ENCODE results near the gene ZNF385B.
"Not testable (repeated sequence)": the region's sequence is repeated elsewhere in the genome, so short reads cannot be mapped to it uniquely, and the experiment has no call there.

Gene ZNF385B

DNA sequence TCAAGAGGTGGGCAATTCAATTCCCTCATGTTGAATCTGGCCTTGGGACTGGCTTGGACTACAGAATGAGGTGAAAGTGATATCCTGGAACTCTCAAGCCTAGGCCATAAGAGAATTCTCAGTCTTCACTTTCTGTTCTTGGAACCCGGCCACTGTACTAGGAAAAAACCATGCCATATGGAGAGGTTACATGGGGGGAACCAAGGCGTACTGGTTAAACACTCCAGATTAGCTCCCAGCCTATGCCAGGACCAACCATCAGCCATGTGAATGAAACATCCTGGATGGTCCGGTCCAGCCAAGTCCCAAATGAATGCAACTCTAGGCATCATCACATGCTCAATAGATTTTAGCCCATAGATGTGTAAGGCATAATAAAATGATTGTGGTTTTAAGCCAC, 56.4 kb downstream of the ZNF385B start:
- H3K4me1 Mint-ChIP-seq (ENCODE audit: low read depth): no peaks in the 10 kb centered on the region
- H3K9me3 Mint-ChIP-seq: no peaks in the 10 kb centered on the region
- no peaks in the 10 kb centered on the region for H3K27me3 Mint-ChIP-seq (ENCODE audit: low read depth)

DNA sequence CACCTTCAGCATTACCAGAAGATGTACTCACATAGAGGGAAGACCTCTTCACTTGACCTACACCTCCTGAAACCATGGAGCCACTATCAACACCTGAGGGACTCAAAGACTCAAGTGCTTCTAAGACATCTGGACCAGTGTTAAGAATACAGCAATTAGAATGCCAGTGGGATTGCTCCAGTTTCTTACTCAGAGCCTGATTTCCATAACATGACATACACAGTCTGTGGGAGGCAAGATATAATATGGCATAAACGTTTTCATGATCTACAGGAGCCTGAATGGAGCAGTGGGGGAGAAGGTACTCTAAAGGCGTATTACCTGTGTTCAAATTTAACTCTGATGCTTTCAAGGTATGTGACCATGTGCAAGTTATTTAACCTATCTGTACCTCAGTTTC, 57.2 kb downstream of the ZNF385B start:
- Mint-ChIP-seq H3K27me3 (ENCODE audit: low read depth) (no peaks in the 10 kb centered on the region), H3K36me3 (ENCODE audit: low read depth) (no peaks in the 10 kb centered on the region), H3K4me3 (no peak overlapping the region), H3K9me3 (no peaks in the 10 kb centered on the region), H3K4me1 (ENCODE audit: low read depth) (no peaks in the 10 kb centered on the region), H3K27ac (no peak overlapping the region)
- DNase-seq (ENCODE audit: low spot score): no peak

More for the DNA sequence above, 56.4 kb downstream of the ZNF385B start:
- Mint-ChIP-seq H3K36me3 (ENCODE audit: low read depth) (no peaks in the 10 kb centered on the region), H3K27ac (no peak overlapping the region), H3K4me3 (no peak overlapping the region)
- no peak for DNase-seq (ENCODE audit: low spot score)

DNA sequence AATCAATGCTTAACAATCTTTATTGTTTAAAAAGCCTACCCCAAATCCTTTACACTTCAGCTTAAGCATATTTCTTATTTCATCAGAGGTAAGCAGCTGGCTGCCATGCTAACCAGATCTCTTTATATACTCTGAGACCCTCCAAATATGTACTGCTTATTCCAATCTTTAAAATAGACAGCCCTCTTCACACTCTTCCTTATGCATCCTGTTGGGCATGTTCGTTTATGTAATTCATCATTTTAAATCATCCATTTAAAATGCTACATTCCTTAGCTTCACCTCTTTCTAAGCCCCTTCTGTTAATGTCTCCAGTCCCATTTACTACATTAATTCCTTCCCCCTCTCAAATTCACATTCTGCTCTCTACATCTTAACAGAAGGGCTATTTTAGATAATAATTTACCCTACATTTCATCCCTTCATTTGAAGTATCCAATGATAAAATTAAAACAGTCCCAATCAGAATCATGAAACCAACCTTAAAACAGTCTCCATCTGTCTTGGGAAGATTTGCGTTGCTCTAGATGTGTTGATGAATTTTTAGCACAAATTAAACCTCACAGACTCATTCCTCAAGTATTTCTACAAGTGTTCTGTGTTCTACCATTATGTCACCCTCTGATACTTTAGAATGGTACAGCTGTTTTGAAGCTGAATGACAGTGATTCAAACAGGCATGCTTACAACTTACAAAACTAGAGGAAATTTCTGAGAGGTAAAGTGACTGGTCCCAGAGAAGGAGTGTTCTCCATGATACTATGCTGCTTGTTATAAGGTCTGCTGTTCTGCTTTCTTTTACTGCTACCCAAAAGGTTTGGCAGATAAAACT, 59.1 kb downstream of the ZNF385B start:
- no peak overlapping the region for H3K4me3 Mint-ChIP-seq
- no peaks in the 10 kb centered on the region for H3K36me3 Mint-ChIP-seq (ENCODE audit: low read depth)
- H3K4me1 Mint-ChIP-seq (ENCODE audit: low read depth): no peaks in the 10 kb centered on the region
- H3K27ac Mint-ChIP-seq: no peak overlapping the region
- no peaks in the 10 kb centered on the region for H3K9me3 Mint-ChIP-seq
- no peak for DNase-seq (ENCODE audit: low spot score)
- no peaks in the 10 kb centered on the region for H3K27me3 Mint-ChIP-seq (ENCODE audit: low read depth)

DNA sequence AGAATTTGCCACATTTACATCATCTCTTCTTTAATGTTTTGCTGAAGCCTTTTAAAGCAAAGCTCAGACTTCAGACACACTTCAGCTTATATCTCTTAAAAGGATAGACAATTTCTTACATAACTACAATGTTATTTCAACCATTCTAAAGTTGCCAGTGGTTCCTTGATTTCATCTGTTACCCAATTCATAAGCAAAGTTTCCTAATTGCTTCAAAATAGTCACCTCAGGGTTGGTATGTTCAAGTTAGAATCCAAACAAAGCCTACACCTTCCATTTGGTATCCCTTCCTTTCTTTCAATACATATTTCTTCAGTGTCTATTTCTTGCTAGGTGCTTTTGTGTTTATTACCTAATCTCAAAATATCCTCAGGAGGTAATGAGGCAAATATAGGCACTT, 60.6 kb downstream of the ZNF385B start:
- Mint-ChIP-seq H3K4me3 (no peak overlapping the region), H3K27me3 (ENCODE audit: low read depth) (no peaks in the 10 kb centered on the region)

DNA sequence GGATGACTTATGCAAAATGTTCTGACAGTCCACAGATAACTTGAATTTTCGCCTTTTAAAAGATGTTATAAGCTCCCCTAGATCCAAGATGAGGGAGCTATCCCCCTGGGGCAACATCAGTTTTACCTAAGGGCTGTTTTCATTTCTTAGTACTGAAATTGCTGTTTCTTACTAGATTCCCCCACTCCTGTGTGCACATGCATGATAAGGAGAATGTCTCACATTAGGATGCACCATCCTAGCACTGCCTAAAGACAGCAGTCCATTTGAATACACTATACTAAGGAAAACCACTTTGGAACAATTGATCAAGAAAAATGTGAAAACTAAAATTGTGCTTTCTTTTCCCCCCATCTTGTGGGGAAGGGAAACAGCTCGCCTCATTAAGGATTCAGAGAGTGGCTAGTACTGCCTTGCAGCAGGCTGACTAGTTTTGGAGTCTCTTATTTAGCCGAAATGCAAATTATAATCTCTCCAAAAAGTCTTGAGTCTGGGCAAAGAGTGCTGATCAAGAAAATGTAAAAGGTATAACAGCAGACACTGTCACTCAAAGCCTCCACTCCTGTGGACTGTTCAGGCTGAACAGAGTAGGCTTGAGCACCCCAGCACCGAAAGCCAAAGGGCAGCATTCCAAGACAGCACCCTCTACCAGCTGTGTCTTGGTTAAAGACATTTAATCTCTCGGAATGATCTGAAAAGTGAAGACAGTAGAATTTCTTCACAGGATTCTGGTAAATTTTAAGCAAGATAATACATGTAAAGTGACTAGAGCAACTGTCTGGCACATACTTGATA, 65.0 kb downstream of the ZNF385B start:
- no peak overlapping the region for H3K27ac Mint-ChIP-seq
- H3K4me3 Mint-ChIP-seq: no peak overlapping the region
- no peaks in the 10 kb centered on the region for H3K4me1 Mint-ChIP-seq (ENCODE audit: low read depth)
- H3K9me3 Mint-ChIP-seq: no peaks in the 10 kb centered on the region
- no peaks in the 10 kb centered on the region for H3K36me3 Mint-ChIP-seq (ENCODE audit: low read depth)
- DNase-seq (ENCODE audit: low spot score): no peak
- no peaks in the 10 kb centered on the region for H3K27me3 Mint-ChIP-seq (ENCODE audit: low read depth)

More for the DNA sequence above, 60.6 kb downstream of the ZNF385B start:
- no peak overlapping the region for H3K27ac Mint-ChIP-seq
- H3K4me1 Mint-ChIP-seq (ENCODE audit: low read depth): no peaks in the 10 kb centered on the region
- H3K9me3 Mint-ChIP-seq: no peaks in the 10 kb centered on the region
- H3K36me3 Mint-ChIP-seq (ENCODE audit: low read depth): no peaks in the 10 kb centered on the region
- DNase-seq (ENCODE audit: low spot score): no peak

DNA sequence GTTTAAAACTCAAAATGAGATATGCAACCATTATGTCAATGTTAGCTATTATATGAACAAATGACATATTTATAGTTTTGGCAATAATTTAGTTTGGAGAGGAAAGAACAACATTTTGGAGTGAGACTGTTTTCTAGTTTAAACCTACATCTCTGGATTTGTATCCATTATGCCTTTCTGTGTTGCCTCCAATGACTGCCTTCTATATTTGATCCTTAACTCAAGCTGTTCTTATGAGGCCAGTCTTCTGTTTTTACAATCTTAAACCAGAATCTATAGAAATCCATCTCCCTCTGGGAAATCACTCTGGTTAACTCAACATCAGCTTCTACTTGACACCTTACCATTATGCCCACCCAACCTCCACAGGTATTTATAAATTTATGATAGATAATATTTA, 67.5 kb downstream of the ZNF385B start:
- Mint-ChIP-seq H3K4me1 (ENCODE audit: low read depth) (no peaks in the 10 kb centered on the region), H3K4me3 (no peak overlapping the region), H3K27me3 (ENCODE audit: low read depth) (no peaks in the 10 kb centered on the region), H3K36me3 (ENCODE audit: low read depth) (no peaks in the 10 kb centered on the region), H3K9me3 (no peaks in the 10 kb centered on the region), H3K27ac (no peak overlapping the region)
- no peak for DNase-seq (ENCODE audit: low spot score)

DNA sequence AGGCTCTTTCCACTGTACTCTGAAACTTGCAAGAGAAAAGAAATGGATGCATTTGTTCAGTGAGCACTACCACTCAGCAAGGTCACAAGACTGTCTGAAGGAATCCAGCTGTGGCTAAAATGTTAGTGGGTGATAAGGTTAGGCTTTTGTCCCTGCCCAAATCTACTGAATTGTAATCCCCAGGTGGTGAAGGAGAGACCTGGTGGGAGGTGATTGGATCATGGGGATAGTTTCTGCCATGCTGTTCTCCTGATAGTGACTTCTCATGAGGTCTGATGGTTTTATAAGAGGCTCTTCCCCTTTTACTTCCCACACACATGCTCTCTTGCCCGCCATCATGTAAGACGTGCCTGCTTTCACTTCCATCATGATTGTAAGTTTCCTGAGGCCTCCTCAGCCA, 68.2 kb downstream of the ZNF385B start:
- no peak for DNase-seq (ENCODE audit: low spot score)
- Mint-ChIP-seq H3K27me3 (ENCODE audit: low read depth) (no peaks in the 10 kb centered on the region), H3K36me3 (ENCODE audit: low read depth) (no peaks in the 10 kb centered on the region), H3K4me3 (no peak overlapping the region), H3K27ac (no peak overlapping the region), H3K4me1 (ENCODE audit: low read depth) (no peaks in the 10 kb centered on the region), H3K9me3 (no peaks in the 10 kb centered on the region)

DNA sequence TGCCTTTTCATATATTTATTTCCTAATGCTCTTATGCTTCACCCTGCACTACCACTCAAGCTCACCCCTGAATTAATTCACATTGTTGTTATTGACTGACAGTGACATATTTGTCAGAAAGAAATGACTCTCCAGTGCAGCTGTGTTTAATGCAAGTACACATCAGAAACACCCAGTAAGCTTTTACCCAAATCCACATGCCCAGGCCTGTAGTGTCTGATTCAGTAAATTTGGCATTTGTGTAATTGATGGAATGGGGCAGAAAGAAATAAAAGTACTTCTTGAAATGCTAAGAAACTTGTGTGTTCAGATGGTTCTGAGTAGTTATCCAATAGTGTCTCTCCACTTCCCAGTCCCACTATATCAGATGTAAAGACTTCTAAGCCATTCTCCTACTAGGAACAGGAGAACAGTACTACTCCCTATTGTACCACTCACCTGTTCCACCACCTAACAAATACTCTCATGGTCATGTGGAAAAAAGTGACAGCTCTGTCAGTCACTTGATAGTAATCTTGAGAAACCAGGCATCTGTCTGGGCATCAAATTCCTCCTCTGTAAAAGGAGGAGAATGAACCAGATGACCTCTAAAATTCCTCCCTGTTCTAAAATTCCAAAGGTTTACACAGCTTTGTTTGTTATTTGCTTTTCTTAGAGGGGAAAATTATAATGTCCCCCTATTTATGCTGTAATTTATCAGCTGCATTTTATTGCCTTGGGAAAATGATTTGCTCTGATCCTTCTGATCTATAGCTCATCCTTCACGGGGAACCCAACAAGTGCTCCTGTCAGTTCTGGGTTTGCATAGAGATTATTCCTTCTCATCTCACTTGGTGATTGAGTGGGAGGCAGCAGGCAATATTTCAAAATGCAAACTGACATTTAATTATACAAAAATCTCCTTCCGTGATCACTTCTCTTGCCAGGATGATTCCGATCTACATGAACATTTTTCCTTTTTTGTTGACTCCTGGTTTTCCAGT, 70.9 kb downstream of the ZNF385B start:
- no peak overlapping the region for H3K27ac Mint-ChIP-seq
- H3K4me3 Mint-ChIP-seq: no peak overlapping the region
- H3K9me3 Mint-ChIP-seq: no peaks in the 10 kb centered on the region
- H3K36me3 Mint-ChIP-seq (ENCODE audit: low read depth): no peaks in the 10 kb centered on the region
- no peaks in the 10 kb centered on the region for H3K4me1 Mint-ChIP-seq (ENCODE audit: low read depth)
- no peaks in the 10 kb centered on the region for H3K27me3 Mint-ChIP-seq (ENCODE audit: low read depth)
- no peak for DNase-seq (ENCODE audit: low spot score)

DNA sequence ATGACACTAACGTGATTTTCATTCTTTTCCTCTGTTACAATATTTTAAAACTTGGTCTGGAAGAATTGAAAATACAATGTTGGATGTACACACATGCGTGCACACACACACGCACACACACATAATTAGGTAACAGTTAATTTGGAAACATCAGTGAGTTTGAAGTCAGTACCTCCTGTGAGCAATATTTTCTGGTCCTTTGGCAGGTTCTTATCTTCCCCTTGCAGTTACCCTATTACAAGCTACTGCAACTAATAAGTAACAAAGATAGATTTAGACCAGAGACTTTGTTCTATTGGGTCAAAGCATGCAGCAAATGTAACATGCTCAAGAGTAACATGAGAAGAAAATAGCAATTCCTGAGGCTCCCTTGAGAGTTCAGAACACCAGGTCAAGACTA, 73.3 kb downstream of the ZNF385B start:
- DNase-seq (ENCODE audit: low spot score): no peak
- no peak overlapping the region for H3K27ac Mint-ChIP-seq
- no peaks in the 10 kb centered on the region for H3K4me1 Mint-ChIP-seq (ENCODE audit: low read depth)
- H3K9me3 Mint-ChIP-seq: no peaks in the 10 kb centered on the region
- no peak overlapping the region for H3K4me3 Mint-ChIP-seq
- no peaks in the 10 kb centered on the region for H3K27me3 Mint-ChIP-seq (ENCODE audit: low read depth)
- no peaks in the 10 kb centered on the region for H3K36me3 Mint-ChIP-seq (ENCODE audit: low read depth)

DNA sequence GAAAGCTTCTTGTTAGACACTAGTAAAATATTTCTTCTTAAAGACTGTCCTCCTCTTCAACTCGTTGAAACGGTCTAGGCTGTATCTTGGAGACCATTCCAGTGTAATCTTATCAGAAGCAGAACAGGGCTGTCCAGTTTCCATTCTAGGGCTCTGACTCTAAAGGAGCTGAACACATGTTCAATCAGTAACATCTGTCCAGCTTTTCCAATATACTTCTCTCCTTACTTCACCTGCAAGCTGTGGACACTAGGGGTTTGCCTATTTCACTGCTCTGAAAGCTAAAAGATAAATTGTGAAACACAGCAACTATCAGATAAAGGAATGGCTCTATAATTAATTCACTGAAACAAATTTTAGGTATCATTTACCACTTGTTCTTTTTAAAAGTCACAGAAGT, 73.8 kb downstream of the ZNF385B start:
- Mint-ChIP-seq H3K4me3 (no peak overlapping the region), H3K9me3 (no peaks in the 10 kb centered on the region), H3K36me3 (ENCODE audit: low read depth) (no peaks in the 10 kb centered on the region), H3K27me3 (ENCODE audit: low read depth) (no peaks in the 10 kb centered on the region), H3K4me1 (ENCODE audit: low read depth) (no peaks in the 10 kb centered on the region), H3K27ac (no peak overlapping the region)
- DNase-seq (ENCODE audit: low spot score): no peak

DNA sequence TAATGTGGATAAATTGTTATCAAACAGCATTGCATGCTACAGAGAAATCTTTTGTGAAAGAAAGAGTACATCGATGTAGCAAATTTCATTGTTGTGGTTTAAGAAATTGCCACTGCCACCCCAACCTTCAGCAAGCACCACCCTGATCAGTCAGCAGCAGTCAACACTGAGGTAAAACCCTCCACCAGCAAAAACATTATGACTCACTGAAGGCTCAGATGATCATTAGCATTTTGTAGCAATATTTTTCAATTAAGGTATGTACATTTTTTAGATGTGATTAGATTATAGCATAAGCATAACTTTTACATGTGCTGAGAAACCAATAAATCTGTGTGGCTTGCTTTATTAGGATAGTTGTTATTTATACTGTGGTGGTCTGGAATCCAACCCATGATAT, 75.5 kb downstream of the ZNF385B start:
- H3K27me3 Mint-ChIP-seq (ENCODE audit: low read depth): no peaks in the 10 kb centered on the region
- no peak overlapping the region for H3K27ac Mint-ChIP-seq
- no peaks in the 10 kb centered on the region for H3K36me3 Mint-ChIP-seq (ENCODE audit: low read depth)
- no peak for DNase-seq (ENCODE audit: low spot score)
- H3K4me1 Mint-ChIP-seq (ENCODE audit: low read depth): no peaks in the 10 kb centered on the region
- no peak overlapping the region for H3K4me3 Mint-ChIP-seq
- no peaks in the 10 kb centered on the region for H3K9me3 Mint-ChIP-seq

DNA sequence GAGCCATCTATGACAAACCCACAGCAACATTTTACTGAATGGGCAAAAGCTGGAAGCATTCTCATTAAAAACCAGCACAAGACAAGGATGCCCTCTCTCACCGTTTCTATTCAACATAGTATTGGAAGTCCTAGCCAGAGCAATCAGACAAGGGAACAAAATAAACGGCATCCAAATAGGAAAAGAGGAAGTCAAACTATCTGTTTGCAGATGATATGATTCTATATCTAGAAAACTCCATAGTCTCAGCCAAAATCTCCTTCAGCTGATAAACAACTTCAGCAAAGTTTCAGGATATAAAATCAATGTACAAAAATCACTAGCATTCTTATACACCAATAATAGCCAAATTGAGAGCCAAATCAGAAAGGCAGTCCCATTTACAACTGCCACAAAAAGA, 79.1 kb downstream of the ZNF385B start:
- H3K4me1 Mint-ChIP-seq (ENCODE audit: low read depth); H3K27me3 Mint-ChIP-seq (ENCODE audit: low read depth); H3K27ac Mint-ChIP-seq: not testable (repeated sequence)

DNA sequence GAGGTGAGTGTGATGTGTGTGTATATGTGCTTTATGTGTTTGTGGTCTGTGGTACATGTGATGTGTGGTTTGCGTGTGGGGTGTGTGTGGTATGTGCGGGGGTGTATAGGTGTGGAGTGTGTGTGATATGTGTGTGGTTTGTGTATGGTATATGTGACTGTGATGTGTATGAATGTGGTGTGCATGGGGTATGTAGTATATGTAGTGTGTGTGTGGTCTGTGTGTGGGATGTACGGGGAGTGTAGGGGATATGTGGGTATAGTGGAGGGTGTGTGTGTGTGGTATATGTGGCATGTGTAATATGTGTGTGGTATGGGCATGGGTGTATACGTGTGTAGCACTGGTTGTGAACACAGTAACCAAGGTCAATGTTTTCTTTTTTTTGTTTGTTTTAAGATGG, 87.4 kb downstream of the ZNF385B start:
- no peak for DNase-seq (ENCODE audit: low spot score)
- H3K9me3 Mint-ChIP-seq: no peaks in the 10 kb centered on the region
- no peak overlapping the region for H3K4me3 Mint-ChIP-seq
- H3K36me3 Mint-ChIP-seq (ENCODE audit: low read depth): no peaks in the 10 kb centered on the region
- H3K27me3 Mint-ChIP-seq (ENCODE audit: low read depth): no peaks in the 10 kb centered on the region
- no peaks in the 10 kb centered on the region for H3K4me1 Mint-ChIP-seq (ENCODE audit: low read depth)
- H3K27ac Mint-ChIP-seq: no peak overlapping the region

More for the DNA sequence above, 79.1 kb downstream of the ZNF385B start:
- not testable (repeated sequence) for H3K4me3 Mint-ChIP-seq; H3K36me3 Mint-ChIP-seq (ENCODE audit: low read depth); DNase-seq (ENCODE audit: low spot score); H3K9me3 Mint-ChIP-seq

DNA sequence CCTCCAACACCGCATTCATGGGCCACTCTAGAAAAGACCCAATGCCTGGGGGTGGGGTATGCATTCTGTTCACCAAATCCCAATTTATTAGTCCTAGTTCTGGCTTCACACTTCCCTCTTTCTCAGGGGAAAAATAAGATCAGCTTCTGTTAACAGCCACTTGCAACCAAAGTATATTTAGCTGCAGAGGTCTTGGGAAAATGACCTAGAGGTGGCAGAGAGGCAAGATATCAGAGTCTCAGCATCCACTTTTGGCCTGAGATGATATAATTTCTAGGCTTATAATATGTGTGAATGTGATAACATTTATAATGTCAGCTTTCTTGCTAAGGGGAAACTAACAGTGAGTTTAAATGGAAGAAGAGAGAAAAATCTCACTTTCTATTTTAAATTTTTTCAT, 89.1 kb downstream of the ZNF385B start:
- no peaks in the 10 kb centered on the region for H3K4me1 Mint-ChIP-seq (ENCODE audit: low read depth)

More for the DNA sequence above, 89.1 kb downstream of the ZNF385B start:
- DNase-seq (ENCODE audit: low spot score): no peak
- Mint-ChIP-seq H3K27ac (no peak overlapping the region), H3K4me3 (no peak overlapping the region), H3K27me3 (ENCODE audit: low read depth) (no peaks in the 10 kb centered on the region), H3K36me3 (ENCODE audit: low read depth) (no peaks in the 10 kb centered on the region), H3K9me3 (no peaks in the 10 kb centered on the region)

All from T-helper 2 cell treated with Interferon-gamma antibody and Interleukin-4, amounts not matched to agents 5 μg/mL and 100 μg/mL, for 36 hours (primary cell).